ENCODE results near the gene GANAB. TPM values are rescaled to one million over a fixed set of nuclear protein-coding genes. Genes with fewer than 3 reads are reported as not detected.
"Not testable (repeated sequence)": the region's sequence is repeated elsewhere in the genome, so short reads cannot be mapped to it uniquely, and the experiment has no call there.

The GANAB gene
- total RNA-seq, 1 donor = 203 TPM

DNA sequence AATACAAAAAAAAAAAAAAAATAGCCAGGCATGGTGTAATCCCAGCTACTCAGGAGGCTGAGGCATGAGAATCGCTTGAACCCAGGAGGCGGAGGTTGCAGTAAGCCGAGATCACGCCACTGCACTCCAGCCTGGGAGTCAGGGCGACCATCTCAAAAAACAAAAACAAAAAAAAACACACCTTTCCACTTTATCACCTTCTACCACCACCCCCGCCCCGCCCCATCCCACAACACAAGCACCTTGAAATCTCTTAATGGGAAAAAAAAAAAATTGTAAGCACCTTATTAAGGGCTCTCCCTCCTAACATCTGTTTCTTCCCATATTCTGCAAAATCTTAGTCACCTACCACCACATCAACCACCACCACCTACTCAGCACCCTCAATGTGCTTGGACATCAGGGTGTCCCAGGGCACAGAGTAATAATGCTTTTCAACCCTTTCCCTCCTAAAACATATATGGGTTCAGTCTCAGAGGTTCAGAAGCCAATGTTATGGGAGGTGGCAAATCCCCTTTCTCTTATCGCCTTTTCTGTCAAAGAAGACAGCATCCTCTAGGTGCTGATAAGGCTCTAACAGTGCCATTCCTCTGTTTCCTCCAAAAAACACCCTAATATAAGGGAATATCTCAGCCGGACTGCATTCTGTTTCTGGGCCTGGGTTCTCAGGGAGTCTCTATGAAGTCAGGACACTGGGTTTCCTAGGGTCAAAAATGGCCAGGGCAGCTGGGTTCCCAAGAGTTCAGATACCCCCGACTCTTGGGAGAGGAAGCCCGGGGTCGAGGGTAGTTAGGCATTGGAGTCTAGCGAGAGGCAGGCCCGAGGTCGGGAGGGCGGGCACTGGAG lies 6.0 kb upstream of the GANAB start:
- no peak for DNase-seq (ENCODE audit: low read depth)
- TF ChIP-seq, protein P1, sequence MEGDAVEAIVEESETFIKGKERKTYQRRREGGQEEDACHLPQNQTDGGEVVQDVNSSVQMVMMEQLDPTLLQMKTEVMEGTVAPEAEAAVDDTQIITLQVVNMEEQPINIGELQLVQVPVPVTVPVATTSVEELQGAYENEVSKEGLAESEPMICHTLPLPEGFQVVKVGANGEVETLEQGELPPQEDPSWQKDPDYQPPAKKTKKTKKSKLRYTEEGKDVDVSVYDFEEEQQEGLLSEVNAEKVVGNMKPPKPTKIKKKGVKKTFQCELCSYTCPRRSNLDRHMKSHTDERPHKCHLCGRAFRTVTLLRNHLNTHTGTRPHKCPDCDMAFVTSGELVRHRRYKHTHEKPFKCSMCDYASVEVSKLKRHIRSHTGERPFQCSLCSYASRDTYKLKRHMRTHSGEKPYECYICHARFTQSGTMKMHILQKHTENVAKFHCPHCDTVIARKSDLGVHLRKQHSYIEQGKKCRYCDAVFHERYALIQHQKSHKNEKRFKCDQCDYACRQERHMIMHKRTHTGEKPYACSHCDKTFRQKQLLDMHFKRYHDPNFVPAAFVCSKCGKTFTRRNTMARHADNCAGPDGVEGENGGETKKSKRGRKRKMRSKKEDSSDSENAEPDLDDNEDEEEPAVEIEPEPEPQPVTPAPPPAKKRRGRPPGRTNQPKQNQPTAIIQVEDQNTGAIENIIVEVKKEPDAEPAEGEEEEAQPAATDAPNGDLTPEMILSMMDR (IDR thresholded peaks at IDR 0.05; ENCODE audit: insufficient read depth, low read length) = no peak
- peak overlapping the region; percentile 92 for H3K4me3 ChIP-seq (ENCODE audit: low read depth, low read length)

DNA sequence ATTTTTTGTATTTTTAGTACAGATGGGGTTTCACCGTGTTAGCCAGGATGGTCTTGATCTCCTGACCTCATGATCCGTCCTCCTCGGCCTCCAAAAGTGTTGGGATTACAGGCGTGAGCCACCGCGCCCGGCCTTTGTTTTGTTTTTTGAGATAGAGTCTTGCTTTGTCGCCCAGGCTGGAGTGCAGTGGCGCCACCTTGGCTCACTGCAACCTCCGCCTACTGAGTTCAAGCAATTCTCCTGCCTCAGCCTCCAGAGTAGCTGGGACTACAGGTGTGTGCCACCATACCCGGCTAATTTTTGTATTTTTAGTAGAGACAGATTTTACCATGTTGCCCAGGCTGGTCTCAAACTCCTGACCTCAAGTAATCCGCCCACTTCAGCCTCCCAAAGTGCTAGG lies 3.9 kb upstream of the GANAB start:
- not testable (repeated sequence) for DNase-seq (ENCODE audit: low read depth); H3K4me3 ChIP-seq (ENCODE audit: low read depth, low read length)

GRCh38 chr11:62649486-62649885 lies 3.1 kb upstream of the GANAB start:
- TF ChIP-seq, protein P1 (IDR thresholded peaks at IDR 0.05; ENCODE audit: insufficient read depth, low read length) = no peak
- no peak for DNase-seq (ENCODE audit: low read depth)

GRCh38 chr11:62648967-62649364 lies 2.6 kb upstream of the GANAB start:
- TF ChIP-seq, protein P1 (IDR thresholded peaks at IDR 0.05; ENCODE audit: insufficient read depth, low read length) = no peak
- no peak for DNase-seq (ENCODE audit: low read depth)
- no peak overlapping the region for H3K4me3 ChIP-seq (ENCODE audit: low read depth, low read length)

More at GRCh38 chr11:62649486-62649885, 3.1 kb upstream of the GANAB start:
- no peak overlapping the region for H3K4me3 ChIP-seq (ENCODE audit: low read depth, low read length)

DNA sequence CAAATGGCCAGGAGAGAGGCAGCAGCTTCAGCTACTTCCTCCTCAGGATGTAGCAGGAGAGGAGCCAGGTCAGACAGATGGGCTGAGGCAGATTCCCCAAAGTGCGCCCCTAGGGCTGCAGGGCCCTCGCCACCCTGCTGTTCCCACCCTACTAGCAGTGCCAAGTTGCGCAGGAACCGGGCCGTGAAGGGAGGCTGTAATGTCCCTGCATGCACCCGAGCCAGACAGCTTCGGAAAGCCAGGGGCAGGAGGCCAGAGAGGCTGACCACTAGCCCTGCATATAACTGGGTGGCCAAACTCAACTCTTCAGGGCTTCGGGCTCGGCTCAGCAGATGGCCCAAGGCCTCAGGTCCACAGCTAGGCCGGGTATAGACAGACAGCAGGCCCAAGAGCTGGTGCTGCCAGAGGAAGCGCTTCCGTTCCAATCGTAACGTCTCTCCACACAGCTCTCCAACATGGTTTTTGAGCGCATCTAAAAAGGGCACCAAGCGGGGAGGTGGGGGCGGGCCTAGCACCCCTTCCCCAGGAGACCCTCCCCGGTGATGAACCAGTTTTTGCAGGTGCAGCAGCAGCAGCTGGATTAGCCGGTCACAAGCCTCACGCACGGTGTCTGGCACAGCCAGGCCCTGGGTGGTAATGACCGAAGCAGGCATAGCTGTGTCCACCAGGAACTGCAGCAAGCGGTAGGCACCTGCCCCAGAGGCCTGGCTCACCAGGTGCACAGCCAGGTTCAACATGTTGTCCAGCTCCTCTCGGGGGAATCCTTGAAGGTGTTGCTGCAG lies 2.0 kb upstream of the GANAB start:
- TF ChIP-seq, protein P1 (IDR thresholded peaks at IDR 0.05; ENCODE audit: insufficient read depth, low read length) = no peak
- DNase-seq (ENCODE audit: low read depth) = no peak
- H3K4me3 ChIP-seq (ENCODE audit: low read depth, low read length) = no peak overlapping the region

DNA sequence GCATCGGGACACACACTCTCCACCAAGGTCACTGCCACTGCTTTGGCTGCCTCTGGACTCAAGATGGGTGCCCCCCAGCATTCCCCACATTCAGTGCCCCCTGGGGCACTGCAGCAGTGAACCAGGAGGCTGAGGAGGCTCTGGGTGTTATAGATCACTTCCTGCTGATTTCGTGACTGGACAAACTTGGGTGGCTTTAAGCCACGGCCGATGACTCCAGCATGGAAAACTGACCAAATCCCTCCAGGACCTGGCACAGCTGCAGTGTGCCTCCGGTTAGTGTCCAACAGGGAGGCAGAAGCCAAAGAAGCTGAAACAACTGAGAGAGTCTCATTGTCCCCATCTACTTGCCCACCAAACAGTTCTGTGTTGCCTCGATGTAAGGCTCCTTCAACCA lies 1.2 kb upstream of the GANAB start:
- TF ChIP-seq, protein P1 (IDR thresholded peaks at IDR 0.05; ENCODE audit: insufficient read depth, low read length) = no peak
- DNase-seq (ENCODE audit: low read depth) = no peak
- H3K4me3 ChIP-seq (ENCODE audit: low read depth, low read length) = no peak overlapping the region
